SK-N-MC (cell line): ENCODE data around the gene IGF1R.

Source experiments
- EZH2 ChIP-seq: fragments of 200-600 bp; sonication (generic); IDR thresholded peaks from one replicate; pipeline ENCODE4 v1.6.1; 2017; ENCODE audit warnings: antibody characterized with exemption
- POLR2AphosphoS5 ChIP-seq: IDR thresholded peaks from 2 replicates; pipeline ENCODE4 v1.6.1; 2012; ENCODE audit warnings: mild to moderate bottlenecking, low read depth, low read length, borderline replicate concordance

- no peak for TF ChIP-seq EZH2
- TF ChIP-seq POLR2AphosphoS5: no peak
Measured at GRCh38 chr15:99002226-99002625, 353.9 kb downstream of the IGF1R start.
